ENCODE data around the gene TBX15.
A peak's percentile ranks its signal among the peaks of the same experiment; 100 is the strongest.

The TBX15 gene

GRCh38 chr1:119001181-119002027 lies 13.3 kb upstream of the TBX15 start:
- DNase-seq, result no peak

- no peak for DNase-seq
Observed at GRCh38 chr1:119000371-119001180, 12.4 kb upstream of the TBX15 start.

- no peak for DNase-seq
Observed at GRCh38 chr1:118999348-119000071, 11.4 kb upstream of the TBX15 start.

- DNase-seq, result no peak
Observed at GRCh38 chr1:118998171-118998570, 10.0 kb upstream of the TBX15 start.

- DNase-seq, result no peak
Observed at GRCh38 chr1:118997225-118997624, 9.1 kb upstream of the TBX15 start.

GRCh38 chr1:118995312-118996016 lies 7.3 kb upstream of the TBX15 start:
- no peak for DNase-seq

GRCh38 chr1:118993700-118994026 lies 5.5 kb upstream of the TBX15 start:
- no peak for DNase-seq

GRCh38 chr1:118992868-118993699 lies 4.9 kb upstream of the TBX15 start:
- no peak for DNase-seq

- no peak for DNase-seq
Observed at GRCh38 chr1:118992237-118992825, 4.2 kb upstream of the TBX15 start.

- DNase-seq, result no peak
Observed at GRCh38 chr1:118991448-118991847, 3.3 kb upstream of the TBX15 start.

GRCh38 chr1:118990513-118991152 lies 2.5 kb upstream of the TBX15 start:
- peak; percentile 82 for DNase-seq

GRCh38 chr1:118989878-118990378 lies 1.8 kb upstream of the TBX15 start:
- peak; percentile 93 for DNase-seq

- peak; percentile 73 for DNase-seq
Observed at GRCh38 chr1:118989006-118989815, 1.1 kb upstream of the TBX15 start.

- no peak for DNase-seq
Observed at GRCh38 chr1:118987468-118988185, 516 bp downstream of the TBX15 start.

GRCh38 chr1:118986555-118987467 lies 1.3 kb downstream of the TBX15 start:
- peak; percentile 63 for DNase-seq

- DNase-seq, result peak; percentile 69
Observed at GRCh38 chr1:118985640-118986554, 2.2 kb downstream of the TBX15 start.

Data from fibroblast of skin of scalp (primary cell).